ENCODE data around the gene EZR. TPM values are rescaled to one million over a fixed set of nuclear protein-coding genes. Genes with fewer than 3 reads are reported as not detected.

The EZR gene
- total RNA-seq, 2 donors from 2014 or later: 118 to 222 TPM

- intact Hi-C loops (cut with DNase I): no loop called here
Observed at GRCh38 chr6:158758451-158758860, 60.7 kb downstream of the EZR start.

GRCh38 chr6:158757753-158758090, 61.4 kb downstream of the EZR start:
- WGBS: 91% methylated on average over 9 of the region's 9 CpGs
- no peak overlapping the region for H3K27ac ChIP-seq
- no peaks in the 10 kb centered on the region for H3K36me3 ChIP-seq
- intact Hi-C loops (cut with DNase I): no loop called here
- no peaks in the 10 kb centered on the region for H3K9me3 ChIP-seq
- no peaks in the 10 kb centered on the region for H3K27me3 ChIP-seq (replicated peaks; ENCODE audit: insufficient read depth)
- no peak for DNase-seq (ENCODE audit: low spot score)
- TF ChIP-seq CTCF (IDR thresholded peaks at IDR 0.05): no peak
- TF ChIP-seq POLR2A (IDR thresholded peaks at IDR 0.05): no peak
- no peaks in the 10 kb centered on the region for H3K4me1 ChIP-seq (replicated peaks)
- H3K4me3 ChIP-seq: no peak overlapping the region

More at GRCh38 chr6:158758451-158758860, 60.7 kb downstream of the EZR start:
- Histone ChIP-seq H3K36me3 (no peaks in the 10 kb centered on the region), H3K4me3 (no peak overlapping the region), H3K27me3 (replicated peaks; ENCODE audit: insufficient read depth) (no peaks in the 10 kb centered on the region), H3K27ac (no peak overlapping the region), H3K9me3 (no peaks in the 10 kb centered on the region), H3K4me1 (replicated peaks) (no peaks in the 10 kb centered on the region)
- TF ChIP-seq CTCF (IDR thresholded peaks at IDR 0.05) (no peak), POLR2A (IDR thresholded peaks at IDR 0.05) (no peak)
- DNase-seq (ENCODE audit: low spot score): no peak
- 67% methylated on average over 9 of the region's 9 CpGs for WGBS

- 86% methylated on average over 25 of the region's 25 CpGs for WGBS
- intact Hi-C loops (cut with DNase I): no loop called here
- no peaks in the 10 kb centered on the region for H3K27me3 ChIP-seq (replicated peaks; ENCODE audit: insufficient read depth)
- no peaks in the 10 kb centered on the region for H3K4me1 ChIP-seq (replicated peaks)
- TF ChIP-seq CTCF (IDR thresholded peaks at IDR 0.05): no peak
- no peak for TF ChIP-seq POLR2AphosphoS5 (IDR thresholded peaks at IDR 0.05)
- TF ChIP-seq POLR2A (IDR thresholded peaks at IDR 0.05): no peak
- no peak for DNase-seq (ENCODE audit: low spot score)
- H3K4me3 ChIP-seq: no peak overlapping the region
- no peak overlapping the region for H3K27ac ChIP-seq
- no peaks in the 10 kb centered on the region for H3K36me3 ChIP-seq
- H3K9me3 ChIP-seq: no peaks in the 10 kb centered on the region
Observed at GRCh38 chr6:158756977-158757752, 62.0 kb downstream of the EZR start.

GRCh38 chr6:158756126-158756525, 63.0 kb downstream of the EZR start:
- H3K27me3 ChIP-seq (replicated peaks; ENCODE audit: insufficient read depth): no peaks in the 10 kb centered on the region
- no peak overlapping the region for H3K4me3 ChIP-seq
- no peak for DNase-seq (ENCODE audit: low spot score)
- intact Hi-C loops (cut with DNase I): no loop called here
- TF ChIP-seq POLR2A (IDR thresholded peaks at IDR 0.05) (no peak), CTCF (IDR thresholded peaks at IDR 0.05) (no peak), POLR2AphosphoS5 (IDR thresholded peaks at IDR 0.05) (no peak)
- H3K4me1 ChIP-seq (replicated peaks): no peaks in the 10 kb centered on the region
- H3K27ac ChIP-seq: no peak overlapping the region
- no peaks in the 10 kb centered on the region for H3K9me3 ChIP-seq
- 52% methylated on average over 9 of the region's 9 CpGs for WGBS
- no peaks in the 10 kb centered on the region for H3K36me3 ChIP-seq

- TF ChIP-seq POLR2A (IDR thresholded peaks at IDR 0.05): no peak
- TF ChIP-seq POLR2AphosphoS5 (IDR thresholded peaks at IDR 0.05): no peak
- H3K36me3 ChIP-seq: no peaks in the 10 kb centered on the region
- DNase-seq (ENCODE audit: low spot score): no peak
- no peaks in the 10 kb centered on the region for H3K4me1 ChIP-seq (replicated peaks)
- H3K4me3 ChIP-seq: no peak overlapping the region
- no peaks in the 10 kb centered on the region for H3K9me3 ChIP-seq
- WGBS: 95% methylated on average over 13 of the region's 13 CpGs
- H3K27ac ChIP-seq: no peak overlapping the region
- intact Hi-C loops (cut with DNase I): no loop called here
- no peaks in the 10 kb centered on the region for H3K27me3 ChIP-seq (replicated peaks; ENCODE audit: insufficient read depth)
Observed at GRCh38 chr6:158755636-158756035, 63.5 kb downstream of the EZR start.
